Left forelimb (tissue), 1 donor: Measurements from ENCODE around the gene VSIG10L2.
"Not testable (repeated sequence)": the region's sequence is repeated elsewhere in the genome, so short reads cannot be mapped to it uniquely, and the experiment has no call there.

Experiments
- DNase-seq: peaks from one replicate; pipeline ENCODE4 v3.0.0-alpha.2; 2018; ENCODE audit warnings: low spot score

The VSIG10L2 gene

GRCh38 chr11:125967515-125967914 is 21.7 kb downstream of the VSIG10L2 start:
- no peak for DNase-seq

- DNase-seq: no peak
Observed at GRCh38 chr11:125968354-125968753, 22.5 kb downstream of the VSIG10L2 start.

GRCh38 chr11:125971618-125972017 is 25.8 kb downstream of the VSIG10L2 start:
- DNase-seq: no peak

GRCh38 chr11:125974284-125974683 is 28.4 kb downstream of the VSIG10L2 start:
- DNase-seq: no peak

GRCh38 chr11:125975634-125976033 is 29.8 kb downstream of the VSIG10L2 start:
- no peak for DNase-seq

- DNase-seq: no peak
Observed at GRCh38 chr11:125976156-125976555, 30.3 kb downstream of the VSIG10L2 start.

- no peak for DNase-seq
Observed at GRCh38 chr11:125977333-125977732, 31.5 kb downstream of the VSIG10L2 start.

GRCh38 chr11:125978181-125978716 is 32.4 kb downstream of the VSIG10L2 start:
- no peak for DNase-seq

- DNase-seq: no peak
Observed at GRCh38 chr11:125978778-125979407, 33.0 kb downstream of the VSIG10L2 start.

GRCh38 chr11:125979511-125979910 is 33.7 kb downstream of the VSIG10L2 start:
- DNase-seq: no peak

GRCh38 chr11:125980436-125980835 is 34.6 kb downstream of the VSIG10L2 start:
- no peak for DNase-seq

- DNase-seq: no peak
Observed at GRCh38 chr11:125982348-125982730, 36.5 kb downstream of the VSIG10L2 start.

GRCh38 chr11:125985956-125986355 is 40.1 kb downstream of the VSIG10L2 start:
- DNase-seq: not testable (repeated sequence)

- no peak for DNase-seq
Observed at GRCh38 chr11:125987066-125987641, 41.3 kb downstream of the VSIG10L2 start.

- DNase-seq: no peak
Observed at GRCh38 chr11:125990244-125990643, 44.4 kb downstream of the VSIG10L2 start.

- no peak for DNase-seq
Observed at GRCh38 chr11:125992893-125993292, 47.0 kb downstream of the VSIG10L2 start.

- no peak for DNase-seq
Observed at GRCh38 chr11:125994509-125994908, 48.7 kb downstream of the VSIG10L2 start.

- no peak for DNase-seq
Observed at GRCh38 chr11:125995313-125995712, 49.5 kb downstream of the VSIG10L2 start.

GRCh38 chr11:125998267-125998666 is 52.4 kb downstream of the VSIG10L2 start:
- DNase-seq: no peak

- no peak for DNase-seq
Observed at GRCh38 chr11:125999234-125999880, 53.5 kb downstream of the VSIG10L2 start.

GRCh38 chr11:126002181-126002580 is 56.3 kb downstream of the VSIG10L2 start:
- no peak for DNase-seq
